PC-9 (cell line): ENCODE measurements around the gene SLC25A21. TPM values are rescaled to one million over a fixed set of nuclear protein-coding genes. Genes with fewer than 3 reads are reported as not detected.
A peak's percentile ranks its signal among the peaks of the same experiment; 100 is the strongest.

Experiments used
- BruUV-seq: library from RNA; stranded (reverse); fragments of 400-500 nt; replicated peaks from 2 replicates; lab custom pipeline; 2021; lab: Mats Ljungman, UMichigan
- CTCF ChIA-PET: fragments of 300-600 bp; sonication (Branson Sonifier 250); formaldehyde crosslinking; loops from one replicate; lab custom pipeline; 2022; ENCODE audit warnings: antibody characterized with exemption; lab: Charles Lee
- POLR2A ChIA-PET: fragments of 300-600 bp; sonication (Branson Sonifier 250); formaldehyde crosslinking; loops from one replicate; lab custom pipeline; 2022; ENCODE audit warnings: antibody characterized with exemption; ENCODE audit not compliant: unreplicated experiment; lab: Charles Lee
- DNase-seq, 2 experiments: peaks; one replicate each; pipeline versions ENCODE4 v3.0.0 to v3.0.0-alpha.2; 2015 to 2022; ENCODE audit warnings: mixed read lengths in 1 of 2
- H2AFZ ChIP-seq: fragments of 200-600 bp; sonication (generic); 2 replicates; pipeline ENCODE4 v1.8.1; 2017; ENCODE audit warnings: antibody characterized with exemption
- H3F3A ChIP-seq: fragments of 200-600 bp; sonication (generic); 2 replicates; pipeline ENCODE4 v1.8.1; 2017; ENCODE audit warnings: antibody characterized with exemption, mild to moderate bottlenecking, low read depth; ENCODE audit not compliant: insufficient read depth
- H3K27ac ChIP-seq: fragments of 200-600 bp; sonication (generic); 2 replicates; pipeline ENCODE4 v1.6.1; 2016; ENCODE audit warnings: mixed run types
- H3K27me3 ChIP-seq: fragments of 200-600 bp; sonication (generic); 2 replicates; pipeline ENCODE4 v1.6.1; 2016; ENCODE audit warnings: low read depth, mixed run types; ENCODE audit not compliant: insufficient read depth
- H3K36me3 ChIP-seq: fragments of 200-600 bp; sonication (generic); 2 replicates; pipeline ENCODE4 v1.6.1; 2016; ENCODE audit warnings: low read depth, mixed run types
- H3K4me1 ChIP-seq: fragments of 200-600 bp; sonication (generic); replicated peaks from 2 replicates; pipeline ENCODE4 v1.6.1; 2016; ENCODE audit warnings: mixed run types; ENCODE audit not compliant: insufficient read depth
- H3K4me2 ChIP-seq: fragments of 200-600 bp; sonication (generic); 2 replicates; pipeline ENCODE4 v1.6.1; 2017; ENCODE audit warnings: mixed run types
- H3K4me3 ChIP-seq: fragments of 200-600 bp; sonication (generic); 2 replicates; pipeline ENCODE4 v1.6.1; 2016; ENCODE audit warnings: mixed run types
- H3K79me2 ChIP-seq: fragments of 200-600 bp; sonication (generic); 2 replicates; pipeline ENCODE4 v1.6.1; 2017; ENCODE audit warnings: low read depth, mixed run types
- H3K9me2 ChIP-seq: fragments of 200-600 bp; sonication (generic); 2 replicates; pipeline ENCODE4 v1.8.1; 2017; ENCODE audit warnings: mild to moderate bottlenecking; ENCODE audit not compliant: insufficient read depth
- H3K9me3 ChIP-seq: fragments of 200-600 bp; sonication (generic); 2 replicates; pipeline ENCODE4 v1.8.1; 2016; ENCODE audit warnings: low read depth; ENCODE audit not compliant: insufficient read depth
- H4K20me1 ChIP-seq: fragments of 200-600 bp; sonication (generic); 2 replicates; pipeline ENCODE4 v1.8.1; 2017; ENCODE audit not compliant: insufficient read depth
- EZH2 ChIP-seq: fragments of 200-600 bp; sonication (generic); IDR thresholded peaks from 2 replicates; pipeline ENCODE4 v1.8.0; 2017; ENCODE audit warnings: antibody characterized with exemption, low read depth
- intact Hi-C: fragments of 100-400 bp; cut with micrococcal nuclease; formaldehyde crosslinking; loops from one replicate; pipeline ENCODE4 v1.10.0; 2022; ENCODE audit not compliant: unreplicated experiment
- total RNA-seq: library from RNA; stranded (reverse); gene quantifications from 2 replicates; pipeline ENCODE4 v1.2.3, GENCODE V29; 2021
- TF ChIP-seq, protein P1 (sequence below): fragments of 200-600 bp; sonication (generic); conservative IDR thresholded peaks from 2 replicates; pipeline ENCODE4 v1.6.1; 2017; ENCODE audit warnings: mixed run types, antibody characterized with exemption, mild to moderate bottlenecking, moderate library complexity

SLC25A21 gene
- total RNA-seq, 1 experiment from 2014 or later: 3.2 TPM

DNA sequence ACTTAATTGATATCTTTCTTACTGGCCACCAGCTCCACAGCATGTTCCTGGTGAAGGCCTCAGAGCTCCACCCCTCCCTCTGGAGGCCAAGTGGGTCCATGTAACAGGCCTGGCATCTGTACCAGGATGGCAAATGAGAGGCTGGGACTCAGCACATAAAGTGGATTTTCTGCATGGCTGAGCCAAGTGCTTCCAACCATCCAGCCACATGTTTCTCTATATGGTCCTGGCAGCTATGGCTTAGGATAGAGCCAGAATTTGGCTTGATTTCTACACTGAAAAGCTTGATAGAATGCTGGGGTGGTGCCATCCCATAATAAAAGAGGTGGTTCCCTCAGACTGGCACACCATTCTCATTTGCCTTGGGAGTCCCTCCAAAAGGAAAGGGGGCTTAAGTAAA is 416.6 kb downstream of the SLC25A21 start:
- Histone ChIP-seq H3K9me3 (peaks cover 3% of the 10 kb centered on the region; the same call in 1 of the 2 replicates), H3F3A (peaks cover 19% of the 10 kb centered on the region), H2AFZ (no peak overlapping the region), H3K9me2 (no peaks in the 10 kb centered on the region), H3K27me3 (no peaks in the 10 kb centered on the region), H4K20me1 (no peaks in the 10 kb centered on the region), H3K4me3 (no peak overlapping the region), H3K79me2 (no peaks in the 10 kb centered on the region), H3K4me1 (peaks cover 33% of the 10 kb centered on the region), H3K4me2 (no peak overlapping the region), H3K27ac (no peak overlapping the region), H3K36me3 (no peaks in the 10 kb centered on the region)
- POLR2A ChIA-PET: no interaction called here
- BruUV-seq: no TSS peak
- TF ChIP-seq, protein P1, sequence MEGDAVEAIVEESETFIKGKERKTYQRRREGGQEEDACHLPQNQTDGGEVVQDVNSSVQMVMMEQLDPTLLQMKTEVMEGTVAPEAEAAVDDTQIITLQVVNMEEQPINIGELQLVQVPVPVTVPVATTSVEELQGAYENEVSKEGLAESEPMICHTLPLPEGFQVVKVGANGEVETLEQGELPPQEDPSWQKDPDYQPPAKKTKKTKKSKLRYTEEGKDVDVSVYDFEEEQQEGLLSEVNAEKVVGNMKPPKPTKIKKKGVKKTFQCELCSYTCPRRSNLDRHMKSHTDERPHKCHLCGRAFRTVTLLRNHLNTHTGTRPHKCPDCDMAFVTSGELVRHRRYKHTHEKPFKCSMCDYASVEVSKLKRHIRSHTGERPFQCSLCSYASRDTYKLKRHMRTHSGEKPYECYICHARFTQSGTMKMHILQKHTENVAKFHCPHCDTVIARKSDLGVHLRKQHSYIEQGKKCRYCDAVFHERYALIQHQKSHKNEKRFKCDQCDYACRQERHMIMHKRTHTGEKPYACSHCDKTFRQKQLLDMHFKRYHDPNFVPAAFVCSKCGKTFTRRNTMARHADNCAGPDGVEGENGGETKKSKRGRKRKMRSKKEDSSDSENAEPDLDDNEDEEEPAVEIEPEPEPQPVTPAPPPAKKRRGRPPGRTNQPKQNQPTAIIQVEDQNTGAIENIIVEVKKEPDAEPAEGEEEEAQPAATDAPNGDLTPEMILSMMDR: no peak
- TF ChIP-seq EZH2: no peak
- intact Hi-C loops: loop anchor here (5.0 kb wide), 1 partner anchor 187 kb away; no protein-coding TSS in a partner anchor
- CTCF ChIA-PET: no interaction called here
- DNase-seq: no peak

DNA sequence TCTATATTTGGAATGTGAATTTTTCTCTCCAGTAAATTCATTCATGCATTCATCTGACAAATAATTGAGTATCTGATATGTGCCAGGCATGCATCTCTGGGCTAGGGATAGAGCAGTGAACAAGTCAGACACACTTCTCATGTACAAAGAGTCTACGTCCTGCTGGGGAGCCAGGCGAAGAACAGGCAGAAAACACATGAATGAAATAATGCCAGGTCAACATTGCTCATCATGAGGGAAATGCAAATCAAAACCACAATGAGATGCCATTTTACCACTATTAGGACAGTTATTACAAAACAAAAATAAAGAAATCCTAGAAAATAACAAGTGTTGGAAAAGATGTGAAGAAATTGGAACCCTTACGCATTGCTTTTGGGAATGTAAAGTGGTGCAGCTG is 420.5 kb downstream of the SLC25A21 start:
- Histone ChIP-seq H3K4me3 (no peak overlapping the region), H2AFZ (no peak overlapping the region), H3K27ac (peak overlapping the region; percentile 43; the same call in 1 of the 2 replicates), H3K79me2 (no peaks in the 10 kb centered on the region), H3K36me3 (no peaks in the 10 kb centered on the region), H3K4me1 (peaks cover 20% of the 10 kb centered on the region), H3F3A (peaks cover under 1% of the 10 kb centered on the region; the same call in 1 of the 2 replicates), H3K9me2 (no peaks in the 10 kb centered on the region), H3K27me3 (no peaks in the 10 kb centered on the region), H3K9me3 (peaks cover 3% of the 10 kb centered on the region; the same call in 1 of the 2 replicates), H3K4me2 (peak overlapping the region; percentile 49), H4K20me1 (no peaks in the 10 kb centered on the region)
- TF ChIP-seq, protein P1: no peak
- no peak for TF ChIP-seq EZH2
- intact Hi-C loops: no loop called here
- BruUV-seq: no TSS peak
- POLR2A ChIA-PET: no interaction called here
- DNase-seq: no peak
- CTCF ChIA-PET: no interaction called here

DNA sequence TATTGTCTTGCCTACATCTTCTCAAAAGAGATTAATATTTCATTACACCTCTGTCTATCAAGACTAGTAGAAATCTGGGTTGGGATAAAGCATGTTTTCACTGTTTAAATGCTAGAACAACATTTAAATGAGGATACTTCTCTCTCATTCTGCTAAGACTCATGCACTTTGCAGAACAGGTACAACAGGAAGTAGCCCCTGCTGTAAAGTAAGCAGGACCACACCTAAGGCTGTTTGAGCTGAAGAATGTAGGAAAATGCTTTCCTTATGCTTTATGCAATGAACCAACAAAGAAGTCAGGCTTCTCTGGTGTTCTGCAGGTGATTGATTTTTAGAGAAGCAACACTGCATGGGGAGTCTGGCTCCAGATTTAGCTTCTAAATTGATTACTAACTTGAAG is 421.3 kb downstream of the SLC25A21 start:
- TF ChIP-seq EZH2: no peak
- TF ChIP-seq, protein P1: no peak
- peaks cover 20% of the 10 kb centered on the region for H3K4me1 ChIP-seq
- intact Hi-C loops: no loop called here
- CTCF ChIA-PET: no interaction called here
- H3K27ac ChIP-seq: peak overlapping the region; percentile 43; the same call in 1 of the 2 replicates
- no TSS peak for BruUV-seq
- H3K4me2 ChIP-seq: peak overlapping the region; percentile 49
- no peaks in the 10 kb centered on the region for H3F3A ChIP-seq
- H3K9me3 ChIP-seq: peaks cover 3% of the 10 kb centered on the region; the same call in 1 of the 2 replicates
- POLR2A ChIA-PET: no interaction called here
- peak; percentile 14 to 85 for DNase-seq
- H3K27me3 ChIP-seq: no peaks in the 10 kb centered on the region
- H2AFZ ChIP-seq: no peak overlapping the region
- H3K4me3 ChIP-seq: no peak overlapping the region
- H4K20me1 ChIP-seq: no peaks in the 10 kb centered on the region
- H3K9me2 ChIP-seq: no peaks in the 10 kb centered on the region
- H3K36me3 ChIP-seq: no peaks in the 10 kb centered on the region
- no peaks in the 10 kb centered on the region for H3K79me2 ChIP-seq
